CD4-positive, alpha-beta memory T cell (primary cell): ENCODE data around the gene JDP2. TPM values are rescaled to one million over a fixed set of nuclear protein-coding genes. Genes with fewer than 3 reads are reported as not detected.

Experiments used
- CTCF ChIA-PET: fragments of 350-600 bp; sonication (Branson Sonifier 250); formaldehyde crosslinking; loops from one replicate; lab custom pipeline; 2021; ENCODE audit warnings: inconsistent platforms; ENCODE audit not compliant: partially characterized antibody; lab: Charles Lee
- POLR2A ChIA-PET: fragments of 350-600 bp; sonication (Branson Sonifier 250); formaldehyde crosslinking; loops from one replicate; lab custom pipeline; 2021; ENCODE audit not compliant: partially characterized antibody; lab: Charles Lee
- DNase-seq, 5 donors: peaks; one replicate each; pipeline versions ENCODE4 v3.0.0 to v3.0.0-alpha.2; 2020 to 2022; ENCODE audit warnings: mixed read lengths in 1 of 5
- H3K27ac ChIP-seq: one replicate; pipeline ENCODE4 v1.7.0; 2013; ENCODE audit warnings: low read depth, low read length
- H3K27me3 ChIP-seq: 2 replicates; pipeline ENCODE4 v1.7.0; 2013; ENCODE audit warnings: mild to moderate bottlenecking, low read length, moderate library complexity; ENCODE audit not compliant: insufficient read depth
- H3K36me3 ChIP-seq: 2 replicates; pipeline ENCODE4 v1.7.0; 2013; ENCODE audit warnings: mild to moderate bottlenecking, low read length, moderate library complexity; ENCODE audit not compliant: insufficient read depth
- H3K4me1 ChIP-seq: 2 replicates; pipeline ENCODE4 v1.7.0; 2013; ENCODE audit warnings: mild to moderate bottlenecking, low read length, moderate library complexity; ENCODE audit not compliant: insufficient read depth
- H3K4me3 ChIP-seq, 2 donors: one replicate each; pipeline ENCODE4 v1.7.0; 2013; ENCODE audit warnings: low read length in 2 of 2, mild to moderate bottlenecking in 1 of 2
- H3K9me3 ChIP-seq, 2 donors: one replicate each; pipeline ENCODE4 v1.7.0; 2013; ENCODE audit warnings: low read length in 2 of 2, control low read depth in 1 of 2; ENCODE audit not compliant: control insufficient read depth in 1 of 2
- H3K27ac Mint-ChIP-seq, 7 donors: one replicate each; pipeline ENCODE4 v1.8.0; 2020 to 2021; ENCODE audit warnings: mixed read lengths in 7 of 7, mild to moderate bottlenecking in 6 of 7, inconsistent platforms in 3 of 7, moderate library complexity in 3 of 7
- H3K27me3 Mint-ChIP-seq, 2 donors: one replicate each; pipeline ENCODE4 v1.8.0; 2020 to 2021; ENCODE audit warnings: mixed read lengths in 2 of 2
- H3K36me3 Mint-ChIP-seq, 2 donors: one replicate each; pipeline ENCODE4 v1.8.0; 2020 to 2021; ENCODE audit warnings: mixed read lengths in 2 of 2, inconsistent platforms in 1 of 2, mild to moderate bottlenecking in 1 of 2
- H3K4me1 Mint-ChIP-seq, 4 donors: one replicate each; pipeline ENCODE4 v1.8.0; 2020 to 2021; ENCODE audit warnings: mixed read lengths in 4 of 4, mild to moderate bottlenecking in 1 of 4
- H3K4me3 Mint-ChIP-seq, 8 donors: one replicate each; pipeline ENCODE4 v1.8.0; 2020 to 2021; ENCODE audit warnings: mixed read lengths in 8 of 8, mild to moderate bottlenecking in 7 of 8, moderate library complexity in 6 of 8, inconsistent platforms in 3 of 8
- H3K9me3 Mint-ChIP-seq, 8 donors: one replicate each; pipeline ENCODE4 v1.8.0; 2020 to 2021; ENCODE audit warnings: mixed read lengths in 8 of 8, mild to moderate bottlenecking in 5 of 8, inconsistent platforms in 3 of 8, moderate library complexity in 1 of 8
- intact Hi-C: fragments of 100-400 bp; cut with micrococcal nuclease; formaldehyde crosslinking; loops from one replicate; pipeline ENCODE4 v1.15.1; 2023
- polyA plus RNA-seq, 2 donors: library from polyadenylated mRNA; unstranded; fragments of 300-500 nt; fragmentation: Illumina TruSeq; gene quantifications; one replicate each; pipeline ENCODE4 v1.2.3, GENCODE V29; 2021
- total RNA-seq, 2 experiments: library from RNA; stranded (reverse); gene quantifications; one replicate each; pipeline ENCODE4 v1.2.3, GENCODE V29; 2021

The JDP2 gene
- total and polyA plus RNA-seq, 4 experiments from 2014 or later: 0.20 to 0.79 (median 0.78) TPM; not detected in 1

GRCh38 chr14:75389679-75390078 lies 38.1 kb upstream of the JDP2 start:
- Mint-ChIP-seq H3K4me1 (no peaks in the 10 kb centered on the region), H3K27ac (no peak overlapping the region), H3K4me3 (no peak overlapping the region), H3K9me3 (peaks cover 0 to 5% (median 4%) of the 10 kb centered on the region in 8 donors), H3K27me3 (peaks cover 3% of the 10 kb centered on the region in 2 donors), H3K36me3 (peaks cover 0 to 2% of the 10 kb centered on the region in 2 donors)
- Histone ChIP-seq H3K4me1 (no peaks in the 10 kb centered on the region), H3K36me3 (no peaks in the 10 kb centered on the region), H3K9me3 (no peaks in the 10 kb centered on the region), H3K27ac (no peak overlapping the region), H3K27me3 (no peaks in the 10 kb centered on the region), H3K4me3 (no peak overlapping the region)
- DNase-seq: no peak
- CTCF ChIA-PET: interaction anchor here (0.8 kb wide), 1 partner anchor 172 kb away, joined by 3 read pairs; no protein-coding TSS in a partner anchor
- POLR2A ChIA-PET: no interaction called here
- intact Hi-C loops: no loop called here

GRCh38 chr14:75390183-75390582 lies 37.6 kb upstream of the JDP2 start:
- Histone ChIP-seq H3K27ac (no peak overlapping the region), H3K36me3 (no peaks in the 10 kb centered on the region), H3K9me3 (no peaks in the 10 kb centered on the region), H3K27me3 (no peaks in the 10 kb centered on the region), H3K4me3 (no peak overlapping the region), H3K4me1 (no peaks in the 10 kb centered on the region)
- CTCF ChIA-PET: no interaction called here
- POLR2A ChIA-PET: no interaction called here
- H3K4me1 Mint-ChIP-seq: no peaks in the 10 kb centered on the region
- peaks cover 0 to 2% (median 0%) of the 10 kb centered on the region in 8 donors for H3K9me3 Mint-ChIP-seq
- no peak for DNase-seq
- H3K27me3 Mint-ChIP-seq: peaks cover 0 to 2% of the 10 kb centered on the region in 2 donors
- intact Hi-C loops: no loop called here
- H3K27ac Mint-ChIP-seq: no peak overlapping the region
- H3K36me3 Mint-ChIP-seq: no peaks in the 10 kb centered on the region
- H3K4me3 Mint-ChIP-seq: no peak overlapping the region

GRCh38 chr14:75391953-75392352 lies 35.9 kb upstream of the JDP2 start:
- Histone ChIP-seq H3K27me3 (no peaks in the 10 kb centered on the region), H3K36me3 (no peaks in the 10 kb centered on the region), H3K27ac (no peak overlapping the region), H3K4me1 (no peaks in the 10 kb centered on the region), H3K9me3 (no peaks in the 10 kb centered on the region), H3K4me3 (no peak overlapping the region)
- Mint-ChIP-seq H3K36me3 (no peaks in the 10 kb centered on the region), H3K27me3 (peaks cover 0 to 7% of the 10 kb centered on the region in 2 donors), H3K9me3 (peaks cover 0 to 2% (median 0%) of the 10 kb centered on the region in 8 donors), H3K4me3 (no peak overlapping the region), H3K27ac (no peak overlapping the region), H3K4me1 (no peaks in the 10 kb centered on the region)
- no peak for DNase-seq
- CTCF ChIA-PET: no interaction called here
- intact Hi-C loops: no loop called here
- POLR2A ChIA-PET: no interaction called here

GRCh38 chr14:75392686-75393641 lies 34.9 kb upstream of the JDP2 start:
- H3K4me1 Mint-ChIP-seq: no peaks in the 10 kb centered on the region
- POLR2A ChIA-PET: no interaction called here
- H3K36me3 Mint-ChIP-seq: no peaks in the 10 kb centered on the region
- DNase-seq: no peak
- Histone ChIP-seq H3K27ac (no peak overlapping the region), H3K4me1 (no peaks in the 10 kb centered on the region), H3K9me3 (no peaks in the 10 kb centered on the region), H3K36me3 (no peaks in the 10 kb centered on the region), H3K27me3 (no peaks in the 10 kb centered on the region), H3K4me3 (no peak overlapping the region)
- intact Hi-C loops: no loop called here
- CTCF ChIA-PET: interaction anchor here (0.6 kb wide), 1 partner anchor 161 kb away, joined by 3 read pairs; no protein-coding TSS in a partner anchor
- peaks cover 0 to 2% (median 0%) of the 10 kb centered on the region in 8 donors for H3K9me3 Mint-ChIP-seq
- H3K27me3 Mint-ChIP-seq: peaks cover 0 to 7% of the 10 kb centered on the region in 2 donors
- H3K27ac Mint-ChIP-seq: no peak overlapping the region
- H3K4me3 Mint-ChIP-seq: no peak overlapping the region

- H3K9me3 ChIP-seq: no peaks in the 10 kb centered on the region
- H3K27me3 ChIP-seq: no peaks in the 10 kb centered on the region
- no peak overlapping the region for H3K4me3 ChIP-seq
- Mint-ChIP-seq H3K4me1 (no peaks in the 10 kb centered on the region), H3K27ac (no peak overlapping the region), H3K27me3 (peaks cover 0 to 7% of the 10 kb centered on the region in 2 donors), H3K4me3 (no peak overlapping the region), H3K9me3 (peaks cover 0 to 4% (median 0%) of the 10 kb centered on the region in 8 donors), H3K36me3 (no peaks in the 10 kb centered on the region)
- ChIA-PET CTCF (no interaction called here), POLR2A (no interaction called here)
- H3K36me3 ChIP-seq: no peaks in the 10 kb centered on the region
- intact Hi-C loops: no loop called here
- no peak overlapping the region for H3K27ac ChIP-seq
- DNase-seq: no peak
- H3K4me1 ChIP-seq: no peaks in the 10 kb centered on the region
Measured at GRCh38 chr14:75393794-75394193, 34.0 kb upstream of the JDP2 start.

GRCh38 chr14:75395862-75396261 lies 32.0 kb upstream of the JDP2 start:
- DNase-seq: no peak
- ChIA-PET POLR2A (no interaction called here), CTCF (no interaction called here)
- intact Hi-C loops: no loop called here
- Mint-ChIP-seq H3K27ac (no peak overlapping the region), H3K4me3 (no peak overlapping the region), H3K4me1 (peaks cover 0 to 9% (median 2%) of the 10 kb centered on the region in 4 donors), H3K9me3 (peaks cover 0 to 4% (median 0%) of the 10 kb centered on the region in 8 donors), H3K27me3 (peaks cover 1 to 7% of the 10 kb centered on the region in 2 donors), H3K36me3 (no peaks in the 10 kb centered on the region)
- Histone ChIP-seq H3K36me3 (no peaks in the 10 kb centered on the region), H3K27ac (no peak overlapping the region), H3K9me3 (no peaks in the 10 kb centered on the region), H3K27me3 (no peaks in the 10 kb centered on the region), H3K4me1 (peaks cover 4% of the 10 kb centered on the region), H3K4me3 (no peak overlapping the region)

- Histone ChIP-seq H3K27ac (no peak overlapping the region), H3K27me3 (no peaks in the 10 kb centered on the region), H3K9me3 (no peaks in the 10 kb centered on the region), H3K4me1 (peaks cover 4% of the 10 kb centered on the region), H3K4me3 (no peak overlapping the region), H3K36me3 (no peaks in the 10 kb centered on the region)
- peaks cover 0 to 4% (median 0%) of the 10 kb centered on the region in 8 donors for H3K9me3 Mint-ChIP-seq
- H3K4me3 Mint-ChIP-seq: no peak overlapping the region
- ChIA-PET CTCF (no interaction called here), POLR2A (no interaction called here)
- no peaks in the 10 kb centered on the region for H3K36me3 Mint-ChIP-seq
- no peak overlapping the region for H3K27ac Mint-ChIP-seq
- intact Hi-C loops: no loop called here
- DNase-seq: no peak
- peaks cover 0 to 9% (median 7%) of the 10 kb centered on the region in 4 donors for H3K4me1 Mint-ChIP-seq
- H3K27me3 Mint-ChIP-seq: peaks cover 1 to 7% of the 10 kb centered on the region in 2 donors
Measured at GRCh38 chr14:75399321-75399720, 28.5 kb upstream of the JDP2 start.
